PC-9 (cell line): ENCODE results near the gene PLXDC2.

Source experiments
- CTCF ChIP-seq: fragments of 200-600 bp; sonication (generic); conservative IDR thresholded peaks from 2 replicates; pipeline ENCODE4 v1.6.1; 2017; ENCODE audit warnings: mixed run types, antibody characterized with exemption, mild to moderate bottlenecking, moderate library complexity
- EZH2 ChIP-seq: fragments of 200-600 bp; sonication (generic); IDR thresholded peaks from 2 replicates; pipeline ENCODE4 v1.8.0; 2017; ENCODE audit warnings: antibody characterized with exemption, low read depth

- TF ChIP-seq EZH2 (no peak), CTCF (no peak)
These were observed 405.1 kb downstream of the PLXDC2 start for GRCh38 chr10:20221356-20221755.
